Stimulated activated CD4-positive, alpha-beta T cell treated with anti-CD3 and anti-CD28 coated beads, TNF-alpha, amount 100 ng/mL, for 1 hour (primary cell): ENCODE measurements around the gene CGB3.

Experiments
- DNase-seq, 3 donors: peaks; one replicate each; pipeline ENCODE4 v3.0.0-alpha.2; 2020; ENCODE audit warnings: low read depth in 3 of 3, low spot score in 1 of 3

The CGB3 gene

DNA sequence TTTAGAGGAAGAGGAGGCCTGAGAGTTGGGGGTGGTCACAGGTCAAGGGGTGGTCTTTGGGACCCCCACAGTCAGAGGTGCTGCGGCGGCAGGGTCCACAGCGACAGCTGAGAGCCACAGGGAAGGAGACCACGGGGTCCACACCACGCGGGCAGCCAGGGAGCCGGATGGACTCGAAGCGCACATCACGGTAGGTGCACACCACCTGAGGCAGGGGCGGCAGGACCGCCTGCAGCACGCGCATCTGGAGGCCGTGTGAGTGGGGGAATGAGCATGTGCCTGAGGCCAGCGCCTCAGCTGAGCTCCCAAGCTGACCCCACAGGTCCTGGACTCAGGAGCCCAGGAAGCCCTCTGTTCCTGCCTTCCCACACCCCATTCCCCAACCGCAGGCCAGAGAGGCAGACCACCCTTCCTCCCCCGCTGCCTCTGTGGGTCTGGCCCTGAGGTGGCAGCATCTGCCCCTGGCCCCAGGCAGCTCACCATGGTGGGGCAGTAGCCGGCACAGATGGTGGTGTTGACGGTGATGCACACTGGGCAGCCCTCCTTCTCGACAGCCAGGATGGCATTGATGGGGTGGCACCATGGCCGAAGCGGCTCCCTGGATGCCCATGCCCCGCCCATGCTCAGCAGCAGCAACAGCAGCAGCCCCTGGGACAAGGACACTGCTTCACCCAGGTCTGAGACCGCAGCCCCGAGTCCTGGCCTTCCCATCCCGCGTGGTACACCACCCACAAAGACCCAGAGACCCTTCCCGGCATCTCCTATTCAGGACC lies 7.9 kb downstream of the CGB3 start:
- no peak for DNase-seq

DNA sequence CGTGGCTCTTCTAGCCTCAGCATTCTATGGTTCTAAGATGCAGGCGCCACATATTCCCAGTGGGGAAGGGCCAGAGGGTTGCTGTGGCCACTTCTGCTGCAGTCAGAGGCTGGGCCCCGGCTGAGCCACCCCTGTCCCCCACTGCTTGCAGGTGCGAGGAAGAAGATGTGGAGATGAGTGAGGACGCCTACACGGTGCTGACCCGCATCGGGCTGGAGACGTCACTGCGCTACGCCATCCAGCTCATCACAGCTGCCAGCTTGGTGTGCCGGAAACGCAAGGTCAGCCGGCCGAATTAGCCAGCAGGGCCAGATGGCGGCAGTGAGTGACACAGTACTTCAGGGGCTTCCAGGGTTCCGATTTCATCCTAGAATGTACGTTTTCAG lies 9.3 kb downstream of the CGB3 start:
- DNase-seq, result no peak

DNA sequence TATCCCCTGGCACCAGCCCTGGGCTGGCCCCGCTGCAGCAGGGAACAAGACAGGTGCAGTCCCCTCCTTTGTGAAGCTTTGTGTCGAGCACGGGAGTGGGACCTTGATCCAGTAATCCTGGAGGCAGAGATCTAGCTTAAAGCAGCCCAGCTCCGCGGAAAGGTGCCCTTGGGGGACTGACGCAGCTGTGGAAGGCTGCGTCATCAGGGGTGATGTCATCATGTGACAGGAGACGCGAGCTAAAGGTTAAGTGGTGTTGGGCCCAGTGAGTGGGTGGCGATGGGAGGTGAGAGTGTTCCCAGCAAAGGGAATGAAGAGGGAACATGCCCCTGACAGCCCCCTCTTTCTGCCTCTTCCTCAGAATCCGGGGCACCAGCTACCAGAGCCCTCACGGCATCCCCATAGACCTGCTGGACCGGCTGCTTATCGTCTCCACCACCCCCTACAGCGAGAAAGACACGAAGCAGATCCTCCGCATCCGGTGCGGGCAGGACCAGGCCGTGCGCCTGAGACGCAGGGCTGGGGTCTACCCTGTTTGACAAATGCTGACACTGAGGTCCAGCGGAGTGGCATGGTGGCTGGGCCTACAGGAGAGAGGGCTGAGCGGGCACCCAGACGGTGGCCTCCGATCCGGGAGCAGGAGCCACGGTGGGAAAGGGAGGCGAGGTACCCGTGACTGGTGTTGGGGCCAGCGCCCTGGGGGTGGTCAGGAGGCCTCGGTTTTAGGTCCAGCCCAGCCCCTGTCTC lies 9.8 kb downstream of the CGB3 start:
- DNase-seq, result no peak

DNA sequence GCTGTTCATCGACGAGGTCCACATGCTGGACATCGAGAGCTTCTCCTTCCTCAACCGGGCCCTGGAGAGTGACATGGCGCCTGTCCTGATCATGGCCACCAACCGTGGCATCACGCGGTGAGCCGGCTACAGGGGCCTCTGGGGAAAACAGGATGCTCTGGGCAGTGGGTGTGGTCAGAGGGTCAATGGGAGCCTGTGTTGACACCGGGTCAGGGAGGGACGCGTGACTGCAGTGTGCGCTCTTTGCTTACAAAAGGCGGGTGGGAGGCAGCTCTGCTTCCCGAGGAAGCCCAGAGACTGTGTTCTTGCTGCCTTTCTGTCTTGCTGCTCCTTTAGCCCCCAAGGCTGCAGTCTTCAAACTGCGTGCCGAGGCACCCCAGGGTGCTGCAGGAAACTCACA lies 12.9 kb downstream of the CGB3 start:
- no peak for DNase-seq

DNA sequence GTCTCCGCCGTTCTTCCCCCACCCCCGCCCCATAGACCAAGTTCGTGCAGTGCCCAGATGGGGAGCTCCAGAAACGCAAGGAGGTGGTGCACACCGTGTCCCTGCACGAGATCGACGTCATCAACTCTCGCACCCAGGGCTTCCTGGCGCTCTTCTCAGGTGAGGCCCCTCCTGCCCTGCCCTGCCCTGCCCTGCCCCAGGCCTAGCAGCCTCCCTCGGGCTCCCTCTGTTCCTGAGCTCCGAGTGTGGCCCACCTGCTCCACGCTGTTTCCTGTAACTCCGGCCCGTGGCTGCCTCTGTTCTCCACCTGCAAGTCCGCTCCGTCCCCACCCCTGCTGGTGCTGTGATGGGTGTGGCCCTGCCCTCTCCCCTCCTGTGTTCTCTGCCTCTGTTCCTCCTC lies 13.7 kb downstream of the CGB3 start:
- DNase-seq, result no peak

DNA sequence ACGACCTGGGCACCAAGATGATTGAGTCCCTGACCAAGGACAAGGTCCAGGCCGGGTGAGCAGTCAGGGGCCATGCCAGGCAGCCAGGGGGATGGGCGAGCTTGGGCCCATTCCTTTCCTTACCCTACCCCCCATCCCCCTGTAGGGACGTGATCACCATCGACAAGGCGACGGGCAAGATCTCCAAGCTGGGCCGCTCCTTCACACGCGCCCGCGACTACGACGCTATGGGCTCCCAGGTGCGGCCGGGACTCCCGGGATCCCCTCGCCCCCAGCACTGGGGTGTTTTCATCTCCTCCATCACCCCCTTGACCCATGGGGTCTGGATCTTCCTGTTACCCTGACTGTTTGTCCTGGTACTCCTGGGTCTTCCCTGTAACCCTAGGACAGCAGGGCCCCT lies 14.3 kb downstream of the CGB3 start:
- no peak for DNase-seq

DNA sequence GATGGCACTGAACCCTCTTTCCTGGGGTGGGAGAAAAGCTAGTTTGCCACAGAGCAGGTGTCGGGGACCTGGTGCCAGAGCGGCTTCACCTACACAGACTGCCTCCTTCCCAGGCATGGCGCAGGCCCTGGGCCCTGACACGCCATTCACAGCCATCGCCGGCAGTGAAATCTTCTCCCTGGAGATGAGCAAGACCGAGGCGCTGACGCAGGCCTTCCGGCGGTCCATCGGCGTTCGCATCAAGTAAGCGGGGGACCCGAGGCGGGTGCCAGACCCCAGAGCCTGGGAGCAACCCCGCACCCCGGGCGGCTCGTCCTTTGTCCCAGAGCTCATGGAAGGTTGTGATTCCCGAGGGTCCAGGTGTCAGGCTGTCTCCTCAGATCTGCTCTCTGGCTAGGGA lies 17.2 kb downstream of the CGB3 start:
- no peak for DNase-seq

DNA sequence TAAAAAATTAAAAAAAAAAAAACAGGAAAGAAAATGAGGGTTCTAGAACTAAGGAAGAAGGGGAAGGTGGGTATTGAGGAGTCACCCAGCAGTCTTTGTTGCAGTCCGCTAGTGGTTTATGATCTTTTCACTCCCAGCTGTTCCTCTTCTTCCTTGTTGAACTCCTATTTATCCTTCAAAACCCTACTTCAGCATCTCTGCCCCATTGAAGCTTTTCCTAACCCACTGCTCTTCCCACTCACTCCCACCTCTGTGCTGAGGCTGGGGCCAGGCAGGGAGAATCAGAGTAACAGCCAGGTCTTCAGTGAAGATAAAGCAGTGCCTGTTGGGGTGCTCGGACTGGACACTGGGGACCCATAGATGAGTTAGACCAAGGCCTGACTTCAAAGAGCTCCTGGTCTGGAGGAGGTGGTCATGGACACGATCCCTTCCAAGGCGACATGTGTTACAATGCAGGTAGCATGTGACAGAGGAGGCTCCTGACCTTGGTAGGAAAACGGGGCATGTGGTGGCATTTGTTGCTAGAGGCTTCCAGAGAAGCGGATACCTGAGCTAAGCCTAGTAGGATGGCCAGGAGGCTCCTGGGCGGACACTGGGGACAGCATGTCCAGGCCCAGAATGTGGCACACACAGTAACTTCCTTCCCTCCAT lies 19.0 kb downstream of the CGB3 start:
- DNase-seq, result no peak

DNA sequence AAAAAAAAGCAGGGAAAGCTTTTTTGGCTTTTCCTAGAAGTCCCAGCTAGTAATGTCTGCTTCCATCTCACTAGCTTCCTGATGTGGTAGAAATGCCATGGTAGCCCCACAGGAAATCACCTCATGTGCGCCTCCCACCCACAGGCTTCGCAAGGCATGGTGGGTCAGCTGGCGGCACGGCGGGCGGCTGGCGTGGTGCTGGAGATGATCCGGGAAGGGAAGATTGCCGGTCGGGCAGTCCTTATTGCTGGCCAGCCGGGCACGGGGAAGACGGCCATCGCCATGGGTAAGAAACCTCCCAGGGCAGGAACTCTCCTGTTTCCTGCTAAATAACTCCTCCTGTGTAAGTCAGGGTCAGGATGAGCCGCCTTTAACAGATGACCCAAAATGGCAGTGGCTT lies 20.0 kb downstream of the CGB3 start:
- DNase-seq, result no peak

DNA sequence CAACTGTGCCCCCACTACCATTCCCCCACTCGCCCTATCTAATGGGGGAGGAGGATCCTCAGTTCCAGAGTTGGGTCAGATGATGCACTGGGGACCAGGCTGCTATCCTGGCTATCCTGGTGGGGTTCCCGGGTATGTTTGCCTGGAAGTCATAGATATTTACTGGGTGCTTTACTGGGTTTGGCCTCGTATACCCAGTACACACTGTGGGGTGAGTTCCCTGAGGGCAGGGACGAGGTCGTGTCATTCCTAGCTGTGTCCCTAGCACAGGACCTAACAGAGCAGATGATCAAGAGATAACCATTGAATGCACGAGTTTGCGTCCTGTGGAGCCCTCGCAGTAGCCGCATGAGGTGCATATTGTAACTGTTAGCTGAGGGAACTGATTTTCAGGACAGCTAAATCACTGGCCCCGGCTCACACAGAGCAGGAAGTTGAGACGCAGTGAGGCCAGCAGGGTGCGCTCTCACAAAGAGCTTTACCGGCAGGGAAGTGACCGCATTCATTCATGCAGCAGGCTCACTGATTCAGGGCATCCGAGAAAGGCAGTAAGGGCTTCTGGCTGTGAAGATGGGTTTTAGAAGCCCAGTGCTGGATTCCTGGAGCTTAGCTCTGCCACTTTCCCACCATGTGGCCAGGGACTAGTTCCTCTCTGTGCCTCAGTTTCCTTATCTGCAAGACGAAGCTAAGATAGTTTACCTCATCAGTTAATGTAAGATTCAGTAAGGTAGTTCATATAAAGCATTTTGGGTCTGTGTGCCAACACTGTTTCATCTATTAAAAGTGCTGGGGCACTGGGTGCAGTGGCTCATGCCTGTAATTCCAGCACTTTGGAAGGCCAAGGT lies 24.4 kb downstream of the CGB3 start:
- DNase-seq, result peak; percentile 26 to 45 (median 44)

DNA sequence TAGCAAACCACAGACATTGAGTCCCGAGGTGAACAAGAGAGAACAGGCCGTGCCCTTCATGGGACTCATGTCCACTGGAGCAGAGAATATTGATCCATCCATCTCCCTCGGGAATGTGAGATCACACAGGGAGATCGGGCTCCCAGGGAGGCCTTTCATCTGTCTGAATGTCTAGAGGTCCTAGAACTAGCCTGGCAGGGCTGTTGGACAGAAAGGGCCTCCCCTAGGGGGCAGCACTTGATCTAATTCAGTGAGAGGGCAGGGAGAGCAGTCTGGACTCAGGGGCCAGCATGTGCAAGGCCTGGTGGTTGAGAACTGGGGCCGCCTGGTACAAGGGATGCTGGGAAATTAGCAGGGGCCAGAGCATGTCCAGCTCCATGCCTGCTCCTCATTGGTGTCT lies 26.2 kb downstream of the CGB3 start:
- peak in 1 of 3 donors; percentile 25 for DNase-seq

DNA sequence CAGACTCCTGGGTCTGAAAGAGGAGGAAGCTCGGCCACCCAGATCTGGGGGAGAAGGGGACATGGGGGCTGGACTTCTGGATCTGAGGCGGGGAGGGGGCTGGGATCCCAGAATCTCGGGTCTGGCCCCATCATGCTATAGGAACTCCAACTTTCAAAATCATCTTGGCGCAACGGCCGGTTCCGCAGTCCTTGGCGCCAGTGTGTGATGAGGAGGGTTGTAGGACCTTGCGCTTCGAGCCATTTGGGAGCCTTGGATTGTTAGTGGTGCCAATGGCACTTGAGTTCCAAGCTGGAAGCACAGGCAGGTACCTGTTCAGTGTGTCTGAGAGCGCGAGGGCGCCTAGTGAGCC lies 30.1 kb downstream of the CGB3 start:
- DNase-seq, result no peak

DNA sequence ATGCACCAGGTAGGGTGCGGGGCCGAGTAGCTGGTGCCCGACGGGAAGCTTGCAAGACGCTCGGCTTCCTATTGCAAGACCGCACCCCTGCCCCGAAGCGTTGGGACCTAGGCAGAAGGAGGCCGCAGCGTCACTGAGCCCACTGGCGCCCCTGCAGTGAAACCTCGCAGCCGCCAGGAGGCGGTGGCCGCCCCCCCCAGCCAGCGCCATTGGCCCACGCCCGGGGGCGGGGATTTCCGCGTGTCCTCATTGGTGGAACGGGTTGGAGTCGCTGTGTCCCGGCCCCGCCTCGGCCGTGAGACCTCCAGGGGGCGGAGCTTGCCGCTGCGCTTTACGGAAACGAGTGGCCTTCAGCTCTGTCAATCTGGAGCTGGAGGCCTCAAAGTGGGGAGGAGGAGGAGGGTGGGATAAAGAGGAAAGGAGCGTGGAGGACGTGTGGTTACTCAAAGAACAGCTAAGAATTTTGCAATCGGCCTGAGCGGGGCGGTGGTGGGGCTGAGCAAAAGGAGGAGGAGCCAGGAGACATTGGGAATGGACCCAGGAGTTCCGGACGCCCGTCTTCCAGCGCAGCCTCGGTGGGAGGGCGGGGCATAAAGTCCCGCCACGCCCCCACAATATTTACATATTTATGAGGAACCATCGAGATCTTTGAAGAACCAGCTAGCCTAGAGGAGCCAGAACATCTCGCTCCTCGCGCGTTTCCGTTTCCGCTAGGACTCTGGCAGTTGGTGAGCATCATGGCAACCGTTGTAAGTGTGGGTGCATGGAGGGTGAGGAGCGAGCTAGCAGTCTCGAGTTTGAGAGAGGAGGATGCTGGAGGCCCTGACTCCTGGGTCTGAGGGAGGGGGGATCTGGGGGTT lies 30.7 kb downstream of the CGB3 start, which contains the start of the genes GYS1 and RUVBL2:
GYS1 (minus strand) TSS at position 135 of the 860 bp plus-strand sequence. CDS start 197 bp downstream, outside the sequence.
RUVBL2 (plus strand) TSS at position 713 of the 860 bp plus-strand sequence; CDS start at position 738, 25 bp downstream.
- DNase-seq, result peak; percentile 97 to 99 (median 99)

DNA sequence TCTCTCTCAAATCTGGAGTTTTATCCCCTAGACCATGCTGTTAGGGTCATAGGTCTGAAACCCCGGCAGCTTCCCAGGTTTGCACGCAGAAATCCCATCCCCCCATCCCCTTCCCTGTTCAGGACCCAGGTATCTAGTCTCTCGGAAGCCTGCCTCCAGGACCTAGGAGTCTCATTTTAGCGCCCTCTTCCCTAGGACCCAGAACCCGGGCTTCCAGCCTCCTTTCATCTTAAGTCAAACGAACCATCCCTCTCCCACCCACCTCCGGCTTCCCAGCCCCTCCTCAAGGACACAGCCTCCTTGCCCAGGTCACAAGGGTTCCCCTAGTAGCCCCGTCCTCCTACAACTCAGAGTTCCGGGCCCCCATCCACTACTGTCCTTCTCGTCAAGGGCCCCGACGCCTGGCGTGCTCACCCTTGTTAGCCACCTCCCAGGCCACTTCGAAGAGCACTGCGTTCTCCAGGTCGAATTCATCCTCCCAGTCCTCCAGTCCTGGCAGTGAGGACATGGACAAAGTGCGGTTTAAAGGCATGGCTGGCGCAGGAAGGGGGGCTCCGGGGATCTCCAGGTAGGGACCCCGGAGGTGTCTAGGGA lies 31.5 kb downstream of the CGB3 start:
- no peak for DNase-seq

DNA sequence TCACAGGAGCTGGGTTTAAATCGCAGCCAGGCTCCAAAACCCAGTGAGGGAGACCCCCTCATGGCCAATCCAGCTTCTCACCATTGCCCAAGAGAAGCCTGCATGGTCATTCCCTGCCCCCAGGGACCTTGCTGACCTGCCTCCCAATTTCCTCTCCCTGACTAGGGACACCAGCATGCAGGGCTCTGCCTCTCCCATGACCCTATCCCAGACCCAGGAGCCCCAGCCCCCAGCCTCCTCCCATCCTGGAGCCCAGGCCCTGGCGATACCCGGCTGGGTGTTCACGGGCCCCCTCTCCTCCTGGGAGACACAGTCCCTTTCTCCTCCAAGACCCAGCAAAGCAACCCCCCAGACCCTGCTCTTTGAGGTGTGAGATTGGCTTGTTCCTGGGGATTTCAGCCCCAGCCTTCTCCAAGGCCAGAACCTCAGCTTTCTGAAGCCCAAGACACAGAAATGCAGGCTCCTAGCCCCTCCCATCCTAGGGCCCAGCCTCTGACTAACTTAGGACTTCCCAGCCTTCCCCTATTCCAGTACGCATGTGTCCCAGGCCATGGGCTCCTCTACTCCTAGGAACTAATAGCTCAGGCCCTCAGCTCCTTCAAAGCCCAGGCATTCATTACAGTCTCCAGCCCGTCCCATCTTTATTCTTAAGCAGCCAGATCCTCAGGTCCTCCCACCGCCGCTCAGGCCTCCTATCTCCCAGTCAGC lies 32.1 kb downstream of the CGB3 start:
- no peak for DNase-seq

DNA sequence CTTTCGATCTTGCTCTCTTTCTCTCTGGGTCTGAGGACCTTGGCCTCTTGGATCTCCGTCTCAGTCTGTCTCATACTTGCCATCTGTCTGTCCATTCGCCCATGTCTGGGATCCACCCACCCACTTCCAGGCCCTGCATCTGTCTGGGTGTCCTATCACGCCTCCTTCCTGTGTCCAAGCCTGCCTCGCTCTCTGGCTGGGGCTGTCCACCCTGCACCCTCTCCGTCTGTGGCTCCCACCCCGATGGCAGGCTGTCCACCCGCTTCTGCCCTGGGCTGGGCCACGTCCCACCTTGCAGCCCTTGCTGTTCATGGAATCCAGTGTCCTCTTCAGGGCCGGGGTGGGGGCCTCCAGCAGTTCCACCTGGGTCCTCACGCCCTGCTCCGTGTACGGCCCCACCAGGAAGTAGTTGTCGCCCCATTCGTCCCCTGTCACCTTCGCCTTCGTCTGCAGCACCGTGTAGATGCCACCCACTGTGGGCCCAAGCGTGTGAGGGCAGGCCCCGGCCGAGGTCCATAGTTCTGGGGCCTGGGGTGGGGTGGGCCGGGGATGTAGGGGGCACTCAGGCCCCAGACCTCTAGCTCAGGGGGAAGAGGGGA lies 33.0 kb downstream of the CGB3 start:
- DNase-seq, result no peak

DNA sequence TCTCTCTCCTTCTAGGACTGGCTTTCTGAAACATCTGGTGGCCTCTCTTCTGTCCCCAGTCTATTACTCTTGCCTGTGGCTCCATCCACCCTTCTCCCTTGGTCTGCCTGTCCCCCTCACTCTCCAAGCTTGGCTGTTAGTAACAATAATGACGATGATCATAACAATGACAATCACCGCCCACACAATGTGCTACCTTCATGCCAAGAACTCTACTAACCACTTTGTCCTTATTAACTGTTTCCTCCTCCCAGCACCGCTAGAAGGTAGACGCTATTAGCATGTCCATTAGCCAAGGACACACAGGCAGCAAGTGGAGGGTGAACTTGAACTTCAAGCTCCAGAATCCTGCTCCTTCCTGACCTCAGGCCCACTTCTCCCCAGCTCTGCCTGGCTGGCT lies 33.7 kb downstream of the CGB3 start:
- no peak for DNase-seq

DNA sequence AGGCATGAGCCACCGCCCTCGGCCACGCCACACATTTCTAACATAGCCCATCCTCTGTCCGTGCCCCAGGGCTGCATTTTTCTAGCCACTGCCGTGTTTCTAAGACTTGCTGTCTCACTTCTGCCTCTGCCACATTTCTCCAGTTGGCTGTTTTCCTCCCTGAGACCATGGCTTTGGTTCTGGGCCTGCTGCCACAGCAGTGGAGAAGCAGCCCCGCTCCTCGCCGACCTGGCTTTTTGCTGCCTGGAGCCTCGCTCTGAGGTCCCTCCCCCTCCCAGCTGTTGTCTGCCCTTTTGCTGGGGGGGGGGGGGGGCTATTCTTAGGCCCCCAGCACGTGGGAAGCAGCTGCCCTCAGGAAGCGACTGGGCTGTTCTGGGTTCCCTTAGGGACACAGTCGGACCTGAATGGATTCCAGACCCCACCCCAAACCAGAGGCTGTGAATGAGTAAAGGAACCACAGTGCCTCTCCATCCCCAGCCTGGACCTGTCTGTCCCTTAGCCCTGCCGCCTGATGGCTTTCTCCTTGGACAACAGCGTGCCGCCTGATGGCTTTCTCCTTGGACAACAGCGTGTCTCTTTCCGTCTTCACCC lies 34.3 kb downstream of the CGB3 start:
- DNase-seq, result no peak
